GM19372 (cell line): Measurements from ENCODE around the gene UCKL1.
A peak's percentile ranks its signal among the peaks of the same experiment; 100 is the strongest.
"Not testable (repeated sequence)": the region's sequence is repeated elsewhere in the genome, so short reads cannot be mapped to it uniquely, and the experiment has no call there.

ENCODE experiments used
- ATAC-seq: cut with Tn5 transposase; IDR thresholded peaks from one replicate; pipeline ENCODE4 v1.9.1; 2021; ENCODE audit warnings: mild to moderate bottlenecking, low read depth, moderate library complexity; ENCODE audit not compliant: unreplicated experiment

Gene UCKL1

DNA sequence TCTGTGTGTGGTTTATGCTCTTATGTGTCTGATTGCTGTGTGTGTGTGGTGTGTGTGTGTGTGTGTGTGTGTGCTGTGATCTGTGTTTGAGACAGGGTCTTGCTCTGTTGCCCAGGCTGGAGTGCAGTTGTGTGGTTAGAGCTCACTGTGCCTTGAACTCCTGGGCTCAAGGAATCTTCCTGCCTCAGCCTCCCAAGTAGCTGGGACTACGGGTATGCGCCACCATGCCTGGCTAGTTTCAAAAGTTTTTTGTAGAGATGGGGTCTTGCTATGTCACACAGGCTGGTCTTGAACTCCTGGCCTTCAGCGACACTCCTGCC is 16.9 kb upstream of the UCKL1 start:
- no peak for ATAC-seq

DNA sequence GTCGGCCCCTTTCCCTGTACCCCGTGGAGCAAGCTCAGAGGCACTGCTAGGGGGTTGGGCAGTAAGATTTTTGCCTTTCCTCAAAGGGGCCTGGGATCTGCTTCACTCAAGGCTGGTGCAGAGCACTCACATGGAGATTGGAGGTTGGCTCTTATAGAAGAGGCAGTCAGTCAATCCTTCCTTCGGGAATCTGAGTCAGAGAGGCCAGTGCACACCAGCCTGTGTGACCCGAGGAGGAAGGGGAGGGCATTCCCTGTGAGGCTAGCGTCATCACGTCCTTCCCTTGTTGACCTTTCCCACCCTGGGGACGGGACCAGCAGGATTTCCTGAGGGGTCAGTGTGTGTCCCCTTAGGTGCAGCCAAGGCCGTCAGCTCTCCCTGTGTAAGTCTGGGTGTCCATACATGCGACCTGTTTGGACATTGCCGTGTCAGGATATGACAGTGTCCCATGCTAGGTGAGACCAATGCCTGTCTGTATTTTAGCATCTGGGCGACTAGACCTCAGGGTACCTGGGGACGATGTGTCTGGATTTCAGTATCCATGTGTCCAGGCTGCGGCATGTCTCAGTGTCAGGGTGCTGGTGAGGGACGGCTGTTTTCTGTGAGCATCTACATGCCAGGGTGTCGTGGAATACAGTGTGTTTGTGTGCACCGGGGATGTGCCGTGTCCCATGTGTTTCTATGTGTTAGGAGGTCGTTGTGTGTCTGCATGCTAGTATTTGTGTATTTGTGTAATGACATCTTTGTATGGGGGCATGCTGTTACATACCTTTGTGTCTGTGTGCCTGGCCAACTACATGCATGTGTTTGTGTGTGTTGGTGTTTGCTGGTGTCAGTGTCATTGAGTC is 16.3 kb upstream of the UCKL1 start:
- no peak for ATAC-seq

DNA sequence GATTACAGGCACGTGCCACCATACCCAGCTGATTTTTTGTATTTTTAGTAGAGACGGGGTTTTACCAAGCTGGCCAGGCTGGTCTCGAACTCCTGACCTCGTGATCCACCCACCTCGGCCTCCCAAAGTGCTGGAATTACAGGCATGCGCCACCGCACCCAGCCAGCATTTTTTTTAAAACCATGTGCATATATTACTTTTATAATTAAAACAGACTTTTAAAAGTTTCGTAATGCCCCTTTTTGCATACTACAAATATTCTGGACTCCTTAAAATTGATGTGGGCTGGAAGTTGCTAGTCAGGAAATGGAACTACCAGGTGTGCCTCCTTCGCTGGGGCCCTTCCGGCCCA is 15.7 kb upstream of the UCKL1 start:
- not testable (repeated sequence) for ATAC-seq

DNA sequence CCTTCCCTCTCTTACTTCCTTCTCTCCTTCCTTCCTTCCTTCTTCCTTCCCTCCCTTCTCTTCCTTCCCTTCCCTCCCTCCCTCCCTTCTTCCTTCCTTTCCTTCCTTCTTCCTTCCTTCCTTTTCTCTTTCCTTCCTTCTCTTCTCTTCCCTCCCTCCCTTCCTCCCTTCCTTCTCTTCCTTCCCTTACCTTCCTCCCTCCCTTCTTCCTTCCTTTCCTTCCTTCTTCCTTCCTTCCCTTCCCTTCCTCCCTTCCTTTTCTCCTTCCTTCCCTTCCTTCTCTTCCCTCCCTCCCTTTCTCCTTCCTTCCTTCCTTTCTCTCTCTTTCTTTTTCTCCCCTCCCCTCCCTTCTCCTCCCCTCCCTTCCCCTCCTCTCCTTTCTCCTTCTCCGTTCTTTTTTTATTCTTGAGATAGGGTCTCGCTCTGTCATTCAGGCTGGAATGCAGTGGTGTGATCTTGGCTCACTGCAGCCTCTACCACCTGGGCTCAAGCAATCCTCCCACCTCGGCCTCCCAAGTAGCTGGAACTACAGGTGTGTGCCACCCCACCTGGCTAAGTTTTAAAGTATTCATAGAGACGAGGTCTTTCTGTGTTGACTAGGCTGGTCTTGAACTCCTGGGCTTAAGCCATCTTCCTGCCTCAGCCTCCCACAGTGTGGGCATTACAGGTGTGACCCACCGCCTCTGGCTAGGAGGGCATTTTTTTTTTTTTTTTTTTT is 14.7 kb upstream of the UCKL1 start:
- no peak for ATAC-seq

DNA sequence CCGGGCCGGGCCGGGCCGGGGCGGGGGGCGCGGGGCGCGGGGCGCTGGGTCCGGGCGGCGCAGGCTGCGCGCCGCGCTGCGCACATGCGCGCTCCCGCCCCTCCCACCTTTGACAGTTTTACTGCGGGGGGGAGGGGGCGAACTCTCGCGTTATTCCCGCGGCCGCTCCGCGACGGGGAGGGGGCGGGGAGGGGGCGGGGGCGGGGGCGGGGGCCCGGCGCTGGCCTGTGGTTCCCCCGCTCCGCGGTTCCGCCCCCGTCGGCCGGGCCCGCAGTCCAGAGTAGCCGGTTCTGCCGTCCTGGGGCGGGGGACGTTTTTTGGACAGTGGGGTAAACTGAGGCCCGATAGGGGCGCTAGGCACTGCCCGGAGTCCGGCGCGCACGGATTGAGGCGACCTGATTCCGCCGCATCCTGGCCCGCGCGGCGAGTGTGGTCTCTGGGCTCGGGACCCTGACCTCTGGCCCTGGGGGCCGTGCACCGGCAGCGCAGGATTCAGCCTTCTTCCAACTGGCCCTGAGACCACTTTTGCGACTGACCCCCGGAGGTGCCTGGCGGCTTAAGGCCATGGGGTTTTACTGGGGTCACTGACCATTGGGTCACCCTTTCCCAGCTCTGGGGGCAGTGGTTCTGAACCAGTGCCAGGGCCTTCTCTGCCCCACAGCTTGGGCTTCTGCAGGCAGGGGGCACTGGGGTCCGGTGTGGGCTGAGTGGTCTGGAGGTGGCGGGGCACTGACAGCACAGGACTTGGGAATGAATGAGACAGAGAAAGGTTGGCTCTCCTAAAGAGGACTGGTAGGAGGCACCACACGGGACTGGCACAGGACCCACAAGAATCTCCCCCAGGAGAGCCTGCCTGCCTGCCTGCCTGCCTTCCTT is 13.9 kb upstream of the UCKL1 start, which contains the start of gene ZNF512B:
TSS of gene ZNF512B (minus strand) at position 93 of the 876 bp plus-strand sequence. CDS start 1,980 bp downstream, outside the sequence.
- ATAC-seq: peak; percentile 53

DNA sequence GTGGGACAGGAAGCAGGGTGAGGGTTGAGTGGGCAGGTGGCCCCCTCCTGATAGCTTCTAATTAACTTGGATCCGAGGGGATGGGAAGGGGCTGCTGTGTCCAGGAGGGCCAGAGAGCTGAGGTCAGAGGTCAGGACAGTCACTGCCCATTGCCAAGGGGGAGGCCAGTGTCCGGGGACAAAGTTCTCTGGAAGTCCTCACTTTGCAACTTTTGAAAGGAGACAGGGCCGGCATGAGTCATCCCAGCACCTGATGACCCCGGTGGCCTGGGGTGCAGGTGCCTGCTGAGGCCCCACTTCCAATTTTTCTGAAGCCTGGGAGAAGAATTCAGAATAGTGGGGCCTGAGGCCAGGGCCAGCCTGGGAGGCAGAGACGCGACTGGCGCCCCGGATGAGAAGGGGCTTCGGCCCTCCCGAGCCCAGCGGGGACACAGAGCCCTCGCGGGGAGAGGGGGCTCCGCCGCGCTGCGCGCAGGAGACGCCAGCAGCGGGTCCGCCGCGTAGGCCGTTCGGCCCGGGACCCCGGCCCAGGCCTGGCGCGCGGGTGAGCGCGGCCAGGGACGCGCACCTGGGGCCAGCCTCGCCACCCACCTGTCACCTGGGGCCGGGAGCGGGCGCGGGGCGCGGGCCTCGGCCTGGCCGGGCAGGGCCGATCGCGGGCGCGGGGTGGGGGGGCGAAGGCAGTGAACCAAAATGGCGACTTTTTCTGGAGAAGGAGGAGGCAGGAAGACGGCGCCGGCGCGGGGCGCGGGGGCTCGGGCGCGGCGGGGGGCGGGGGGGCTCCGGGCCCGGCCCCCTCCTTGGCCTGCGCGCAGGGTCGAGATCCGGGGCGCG is 12.9 kb upstream of the UCKL1 start:
- ATAC-seq: peak; percentile 16

DNA sequence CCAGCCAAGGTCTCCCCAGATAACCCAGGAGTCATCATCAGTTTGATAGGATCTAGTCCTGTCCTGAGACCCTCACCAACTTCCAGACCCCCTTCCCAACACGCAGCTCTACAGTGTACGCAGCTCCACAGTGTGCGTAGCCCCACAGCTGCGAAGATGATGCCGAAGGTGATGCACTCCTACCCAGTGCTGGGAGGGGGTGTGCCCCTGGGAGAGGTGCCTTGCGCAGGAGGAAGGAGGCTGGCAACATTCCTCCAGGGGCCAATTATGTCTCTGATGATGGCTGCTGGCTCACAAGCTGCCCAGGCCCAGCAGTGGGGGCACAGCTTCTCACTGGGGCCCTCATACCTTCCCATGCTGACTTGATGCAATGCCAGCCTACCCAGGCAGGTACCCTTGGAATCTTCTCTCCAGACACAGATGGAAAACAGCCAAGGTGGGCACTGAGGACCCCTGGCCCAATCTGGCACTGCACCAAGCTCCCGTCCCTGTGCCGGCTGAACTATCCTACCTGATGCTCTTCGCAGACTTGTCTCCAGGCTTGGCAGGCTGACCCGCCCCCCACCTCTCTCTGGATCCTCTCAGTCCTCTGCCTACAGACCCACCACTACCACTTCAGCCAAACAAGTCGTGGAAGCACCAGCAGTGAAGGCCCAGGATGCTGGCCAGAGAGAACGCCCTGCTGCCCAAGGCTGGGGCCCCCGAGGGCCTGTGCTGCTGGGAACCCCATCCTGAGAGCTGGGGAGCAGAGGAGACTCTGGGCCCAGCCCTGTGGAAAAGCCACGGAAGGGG is 12.1 kb upstream of the UCKL1 start:
- ATAC-seq: no peak

DNA sequence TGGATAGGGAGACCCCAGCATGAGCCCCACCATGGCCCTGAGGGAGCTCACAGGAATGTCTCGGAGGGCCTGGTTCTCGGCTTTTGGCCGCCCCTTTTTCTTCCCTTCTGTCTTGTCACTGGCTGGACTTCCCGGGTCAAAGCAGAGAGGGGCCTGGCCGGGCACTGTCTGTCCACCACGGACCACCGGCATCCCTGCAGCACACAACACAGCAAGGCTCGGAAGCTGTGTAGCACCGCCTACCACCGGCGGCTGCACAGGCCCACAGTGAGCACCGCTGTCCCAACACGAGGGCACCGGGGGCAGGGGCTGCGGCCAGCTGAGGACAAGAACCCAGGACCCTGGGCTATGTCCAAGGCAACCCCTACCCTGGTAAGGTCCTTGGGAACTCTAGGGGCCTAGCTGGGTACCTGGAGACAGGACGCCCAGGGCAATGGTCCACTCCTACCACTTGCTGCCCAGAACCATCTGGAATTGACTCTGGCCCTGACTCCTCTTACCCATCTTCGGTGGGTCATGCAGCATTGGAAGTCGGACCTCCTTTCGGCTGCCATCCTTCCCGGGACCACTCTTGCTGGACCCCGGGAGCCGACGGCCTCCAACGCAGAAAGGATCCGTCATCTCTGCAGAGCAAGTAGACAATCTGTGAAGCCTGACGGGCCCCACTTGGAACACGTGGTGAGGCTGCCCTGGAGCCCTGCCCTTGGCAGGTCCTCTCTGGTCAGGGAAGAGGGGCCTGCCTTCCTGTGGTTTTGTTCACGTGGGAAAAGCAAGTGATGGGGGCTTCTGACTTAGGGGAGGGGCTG is 11.3 kb upstream of the UCKL1 start:
- no peak for ATAC-seq

DNA sequence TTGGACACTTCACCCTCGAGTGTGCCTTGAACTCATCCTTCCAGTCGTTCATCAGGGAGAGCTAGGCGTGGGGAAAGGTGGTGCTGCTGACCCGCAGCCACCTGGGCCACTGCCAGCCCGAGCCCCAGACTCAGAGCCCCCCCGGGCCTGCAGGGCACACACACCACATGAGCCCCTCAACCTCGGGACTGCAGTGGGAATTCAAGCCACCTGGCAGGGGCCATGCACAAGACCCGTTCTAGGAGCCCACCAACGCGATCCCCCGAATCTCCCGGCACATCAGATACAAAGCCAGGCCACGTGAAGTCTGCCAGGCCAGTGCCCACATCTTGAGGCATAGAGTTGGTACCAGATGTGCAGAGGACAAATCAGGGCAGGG is 10.7 kb upstream of the UCKL1 start:
- no peak for ATAC-seq

DNA sequence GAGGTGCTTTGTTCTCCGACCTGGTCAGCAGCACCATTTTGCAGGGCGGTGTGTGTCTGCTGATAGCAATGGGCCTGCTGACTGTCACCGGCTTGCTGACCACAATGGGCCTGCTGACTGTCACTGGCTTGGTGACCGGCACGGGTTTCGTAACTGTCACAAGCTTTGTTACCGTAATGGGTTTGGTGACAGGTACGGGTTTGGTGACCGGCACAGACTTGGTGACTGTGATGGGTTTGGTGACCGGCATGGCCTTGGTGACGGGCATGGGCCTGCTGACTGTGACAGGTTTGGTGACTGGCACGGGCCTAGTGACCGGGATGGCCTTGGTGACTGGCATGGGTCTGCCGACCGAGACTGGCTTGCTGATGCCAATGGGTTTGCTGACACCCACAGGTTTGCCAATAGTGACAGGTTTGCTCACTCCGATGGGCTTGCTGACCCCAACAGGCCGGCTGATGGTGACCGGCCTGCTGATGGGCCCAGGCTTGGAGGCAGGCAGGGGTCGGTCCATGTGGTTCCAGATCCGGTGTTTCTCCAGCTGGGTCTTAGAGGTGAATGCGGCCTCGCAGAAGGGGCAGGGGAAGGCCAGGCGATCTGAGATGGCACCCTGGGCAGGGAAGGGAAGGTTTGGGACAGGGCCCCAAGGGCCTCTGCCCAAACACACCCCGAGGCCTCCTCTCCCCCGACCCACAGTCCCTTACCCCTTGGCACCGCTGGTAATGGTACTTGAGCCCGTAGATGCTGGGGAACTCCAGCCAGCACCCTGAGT is 10.1 kb upstream of the UCKL1 start:
- ATAC-seq: no peak

DNA sequence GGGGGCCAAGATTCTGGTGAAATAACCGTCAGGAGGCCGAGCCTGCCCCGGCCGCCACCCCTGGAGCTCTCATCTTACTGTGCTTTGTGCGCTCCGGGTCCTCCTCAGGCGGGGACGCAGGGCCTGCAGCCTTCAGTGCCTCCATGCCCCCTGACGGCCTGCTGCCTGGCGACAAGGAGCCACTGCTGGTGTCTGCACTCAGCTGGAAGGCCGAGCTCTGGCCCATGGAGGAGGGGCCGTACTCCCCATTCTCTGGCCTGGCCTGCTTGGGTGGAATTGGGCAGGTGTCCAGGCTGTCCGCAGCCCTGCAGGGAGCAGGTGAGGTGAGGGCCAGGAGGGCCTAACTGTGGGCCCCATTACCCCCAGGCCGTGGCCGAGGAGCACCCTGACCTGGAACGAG is 8.2 kb upstream of the UCKL1 start:
- no peak for ATAC-seq

DNA sequence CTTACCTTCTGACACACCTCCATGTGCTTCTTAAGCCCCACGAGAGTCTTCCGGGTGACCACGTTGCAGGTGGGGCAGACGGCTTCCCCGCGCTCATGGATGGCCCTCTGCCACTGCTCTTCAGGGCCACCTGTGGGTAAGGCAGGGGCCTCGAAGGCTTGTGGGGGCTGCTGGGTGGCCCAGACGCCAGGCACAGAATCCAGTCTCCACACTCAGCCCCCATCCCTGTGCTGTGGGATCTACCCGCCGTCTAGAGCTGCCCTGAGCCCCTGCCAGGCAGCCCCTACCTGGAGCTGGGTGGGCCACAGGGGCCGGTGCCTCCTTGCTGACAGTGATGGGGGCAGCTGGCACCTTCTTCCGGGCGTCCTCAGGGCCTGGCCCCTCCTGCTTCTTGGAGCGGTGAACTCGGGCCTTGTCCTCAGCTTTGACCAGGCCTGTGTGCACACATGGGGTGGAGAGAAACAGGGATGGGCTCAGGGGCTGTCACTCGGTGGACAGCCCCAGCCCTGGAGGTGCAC is 7.6 kb upstream of the UCKL1 start:
- ATAC-seq: no peak

DNA sequence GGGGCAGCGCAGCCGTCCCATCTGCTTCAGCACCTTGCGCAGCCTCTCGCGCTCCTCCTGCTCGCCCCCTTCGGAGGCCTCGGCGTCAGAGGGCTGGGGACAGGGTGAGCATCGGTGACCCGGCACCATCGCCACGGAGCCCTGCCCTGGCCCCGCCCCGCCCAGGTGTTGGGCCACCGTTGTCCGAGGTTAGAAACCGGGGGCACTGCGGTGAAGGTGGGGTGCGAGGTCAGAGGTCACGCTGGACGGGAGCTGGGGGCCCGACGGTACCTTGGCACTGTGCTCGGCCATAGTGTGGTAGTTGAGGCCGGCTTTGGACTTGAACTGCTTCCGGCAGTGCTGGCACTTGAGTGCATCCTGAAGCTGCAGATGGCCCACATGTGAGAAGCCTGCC is 7.1 kb upstream of the UCKL1 start:
- ATAC-seq: no peak

DNA sequence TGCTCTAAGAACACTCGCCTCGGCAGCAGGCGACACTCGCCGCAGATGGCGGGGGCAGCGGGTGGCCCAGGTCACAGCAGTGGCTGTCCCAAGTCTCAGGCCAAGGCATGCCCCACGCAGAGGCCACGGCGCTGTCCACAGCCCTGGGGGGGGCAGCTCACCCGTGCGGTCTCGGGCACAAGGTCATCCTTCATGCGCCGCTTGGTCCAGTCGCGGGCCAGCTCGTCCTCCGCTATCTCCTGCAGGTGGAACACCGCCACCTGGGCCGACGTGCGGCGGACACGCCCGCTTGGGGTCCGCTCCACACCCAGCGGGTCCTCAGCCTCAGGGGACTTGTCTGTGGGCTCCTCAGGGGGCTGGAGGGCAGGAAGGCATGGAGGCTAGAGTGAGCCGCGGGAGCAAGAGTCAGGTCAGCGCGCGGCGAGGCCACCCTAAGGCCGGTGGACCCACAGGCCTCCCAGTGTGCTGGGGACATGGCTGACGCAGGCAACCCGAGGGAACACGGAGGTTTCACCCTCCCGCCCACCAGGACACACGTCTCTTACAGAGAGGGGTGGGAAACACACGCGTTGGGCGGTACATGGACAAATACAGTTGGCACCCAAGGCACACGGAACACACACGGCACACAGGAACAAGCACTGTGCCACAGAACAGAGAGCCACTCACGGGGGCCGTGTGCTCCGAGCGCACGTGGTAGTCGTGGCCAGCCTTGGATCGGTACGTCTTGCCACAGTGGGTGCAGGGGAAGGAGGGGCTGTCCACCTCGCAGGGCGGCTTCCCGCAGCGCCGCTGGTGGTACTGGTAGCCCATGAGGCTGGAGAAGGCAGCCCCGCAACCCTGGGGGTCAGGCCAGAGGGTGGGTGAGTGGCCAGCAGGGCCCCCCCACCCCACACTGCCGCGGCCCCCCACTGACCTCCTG is 6.5 kb upstream of the UCKL1 start:
- no peak for ATAC-seq

DNA sequence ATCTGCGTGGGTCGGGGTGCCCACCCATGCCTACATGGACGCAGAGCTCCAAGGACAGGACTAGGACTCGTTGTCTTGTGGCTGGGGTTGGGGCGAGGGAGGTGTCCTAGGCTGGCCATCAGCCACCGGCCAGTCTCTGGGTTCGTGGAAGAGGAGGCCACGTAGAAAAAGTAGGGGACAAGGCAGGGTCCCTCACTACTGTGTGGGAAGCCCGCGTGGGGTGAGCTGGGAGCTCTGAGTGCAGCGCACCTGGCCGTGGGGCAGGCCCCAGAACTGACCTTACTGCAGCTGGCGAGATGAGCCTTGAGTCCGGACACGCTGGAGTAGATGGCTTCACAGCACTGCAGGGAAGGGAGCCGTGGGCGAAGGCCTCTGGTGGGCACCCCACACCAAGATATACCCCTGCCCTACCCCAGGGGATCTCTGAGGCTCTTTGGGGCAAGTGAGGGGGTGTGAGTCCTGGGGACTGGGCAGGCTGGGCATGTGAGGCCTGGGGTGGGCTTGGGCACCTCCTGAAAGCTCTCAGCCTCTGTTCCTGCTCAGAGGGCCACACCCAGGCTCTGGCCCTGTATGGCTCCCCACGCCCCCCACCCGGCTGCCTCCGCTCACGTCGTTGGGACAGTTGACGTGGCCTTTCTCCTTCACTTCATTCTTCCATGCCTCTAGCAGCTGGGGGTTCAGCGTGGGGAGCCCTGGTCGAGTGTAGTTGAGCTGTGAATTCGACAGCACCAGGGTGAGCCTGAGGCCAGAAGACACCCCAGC is 5.6 kb upstream of the UCKL1 start:
- ATAC-seq: no peak
